GM21526 (cell line): ENCODE measurements around the gene CAPN9.

ENCODE experiments used
- ATAC-seq: cut with Tn5 transposase; IDR thresholded peaks from one replicate; pipeline ENCODE4 v1.9.1; 2021; ENCODE audit warnings: moderate library complexity; ENCODE audit not compliant: unreplicated experiment, low FRiP score

Gene CAPN9

GRCh38 chr1:230794431-230794830, 47.2 kb downstream of the CAPN9 start:
- ATAC-seq = no peak

- no peak for ATAC-seq
These were observed 47.9 kb downstream of the CAPN9 start for GRCh38 chr1:230794871-230795605.

DNA sequence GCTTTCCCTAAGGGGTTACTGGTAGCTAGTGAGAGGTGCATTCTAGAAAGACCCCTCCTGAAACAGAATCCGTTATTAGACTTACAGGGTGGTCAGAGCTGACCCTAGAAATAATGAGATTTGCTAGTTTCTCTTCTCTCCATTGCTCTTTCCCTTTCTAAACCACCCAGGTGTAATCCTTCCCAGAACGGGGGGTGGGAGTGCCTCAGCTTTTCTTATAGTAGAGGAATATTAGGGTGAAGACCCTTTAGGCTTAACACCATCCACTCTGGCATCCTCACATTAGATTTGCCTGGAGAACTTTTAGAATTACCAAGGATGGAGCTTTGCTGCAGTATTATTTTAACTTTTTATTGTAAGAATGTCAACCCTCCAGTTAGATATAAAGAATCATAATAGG, 49.4 kb downstream of the CAPN9 start:
- no peak for ATAC-seq

- ATAC-seq = no peak
These were observed 50.3 kb downstream of the CAPN9 start for GRCh38 chr1:230797376-230797920.

DNA sequence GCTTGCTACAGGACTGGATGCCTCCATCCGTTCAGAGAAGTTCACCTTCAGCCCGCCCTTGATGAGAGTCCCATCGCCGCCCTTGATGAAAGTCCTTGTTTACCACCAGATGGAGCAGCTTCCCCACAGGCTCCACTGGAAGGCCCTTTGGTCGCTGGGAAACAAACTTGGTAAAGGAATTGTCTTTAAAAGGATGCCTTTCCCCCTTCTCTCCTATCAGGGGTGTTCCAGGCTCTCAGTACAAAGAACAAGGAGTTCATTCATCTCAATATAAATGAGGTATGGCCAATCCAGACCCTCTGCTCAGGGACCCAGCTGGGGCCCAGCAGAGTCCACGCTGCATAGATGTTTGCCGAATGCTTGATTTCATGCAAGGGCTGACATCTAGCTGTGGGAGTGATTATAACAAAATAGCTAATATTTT, 50.8 kb downstream of the CAPN9 start:
- no peak for ATAC-seq

GRCh38 chr1:230798491-230798890, 51.3 kb downstream of the CAPN9 start:
- no peak for ATAC-seq

DNA sequence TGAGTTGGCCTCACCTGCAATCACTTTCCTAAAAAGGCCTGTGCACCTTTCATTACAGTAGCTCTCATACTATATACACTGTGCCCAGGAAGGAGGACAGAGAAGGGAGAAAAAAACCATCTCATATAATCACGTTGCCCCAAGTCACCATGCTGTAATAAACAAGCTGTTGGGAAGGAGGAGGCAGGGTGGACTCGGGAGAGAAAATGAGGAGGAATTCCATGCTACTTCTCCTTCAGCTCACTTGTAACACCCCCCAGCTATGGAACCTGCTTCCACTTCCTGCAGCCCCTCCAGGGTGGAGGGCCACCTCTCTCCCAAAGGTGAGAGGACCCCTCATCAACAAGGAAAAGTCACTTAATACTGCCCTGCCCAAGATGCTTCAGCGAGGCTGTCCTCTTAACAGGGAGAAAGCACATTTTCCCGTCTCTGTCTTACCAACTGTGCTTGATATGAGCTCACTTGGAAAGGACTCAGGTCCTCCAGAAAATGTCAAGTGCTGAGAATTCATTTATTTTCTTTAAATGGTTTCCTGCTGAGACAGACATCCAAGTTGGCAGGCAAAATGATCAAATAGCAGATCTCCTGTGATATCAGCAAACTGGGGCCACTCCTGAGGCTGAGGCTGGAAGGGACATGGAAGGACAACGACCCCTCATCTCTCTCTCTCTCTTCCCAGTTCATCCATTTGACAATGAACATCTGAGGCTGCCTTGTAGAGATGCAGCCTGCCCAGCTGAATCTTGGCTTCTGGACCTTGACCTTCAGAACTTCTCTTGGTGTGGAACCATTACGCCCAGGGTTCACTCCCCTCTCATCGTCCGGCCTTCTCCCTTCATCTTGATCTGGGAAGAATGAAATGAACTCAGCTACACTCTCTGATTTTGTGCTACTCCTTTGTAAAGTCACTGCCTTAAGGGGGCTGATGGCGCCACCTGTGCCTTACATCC, 54.0 kb downstream of the CAPN9 start:
- ATAC-seq = no peak

GRCh38 chr1:230804396-230804795, 57.2 kb downstream of the CAPN9 start:
- no peak for ATAC-seq

GRCh38 chr1:230806552-230806951, 59.4 kb downstream of the CAPN9 start:
- no peak for ATAC-seq

GRCh38 chr1:230807029-230807428, 59.8 kb downstream of the CAPN9 start:
- ATAC-seq = no peak

DNA sequence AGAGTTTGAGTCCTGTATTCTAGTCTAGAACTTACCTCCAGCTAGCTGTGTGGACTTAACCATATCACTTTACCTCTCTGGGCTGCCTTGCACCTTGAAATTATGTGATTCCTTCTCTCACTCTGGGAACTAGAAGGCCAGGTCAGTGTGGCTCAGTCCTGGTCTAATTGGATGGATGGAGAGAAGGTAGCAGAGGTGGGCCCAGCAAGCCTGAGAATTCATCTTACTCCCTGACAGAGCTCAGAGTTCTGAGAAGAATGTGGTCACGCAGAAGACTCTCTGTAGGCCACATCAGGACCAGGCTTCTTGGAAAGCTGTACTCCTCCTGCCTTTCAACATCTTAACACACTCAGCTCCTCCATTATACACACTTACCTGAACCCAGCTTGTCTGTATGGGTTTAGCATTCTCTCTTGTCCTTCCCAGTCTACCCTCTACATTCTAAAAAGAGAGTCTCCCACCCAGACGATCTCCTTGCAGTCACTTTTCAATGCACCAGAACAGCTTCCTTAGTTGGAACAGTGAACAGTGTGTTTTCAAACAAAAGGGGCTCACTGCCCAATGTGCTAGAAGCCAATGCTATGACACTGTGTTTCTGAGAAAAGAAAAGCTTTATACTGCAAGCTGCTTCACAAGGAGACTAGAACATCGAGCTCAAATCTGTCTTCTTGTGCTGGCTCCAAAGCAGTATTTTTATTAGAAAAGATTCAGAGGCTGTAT, 60.5 kb downstream of the CAPN9 start:
- no peak for ATAC-seq

GRCh38 chr1:230808281-230808872, 61.2 kb downstream of the CAPN9 start:
- ATAC-seq = no peak

GRCh38 chr1:230809256-230809990, 62.2 kb downstream of the CAPN9 start:
- no peak for ATAC-seq

GRCh38 chr1:230812568-230812967, 65.4 kb downstream of the CAPN9 start:
- ATAC-seq = no peak

DNA sequence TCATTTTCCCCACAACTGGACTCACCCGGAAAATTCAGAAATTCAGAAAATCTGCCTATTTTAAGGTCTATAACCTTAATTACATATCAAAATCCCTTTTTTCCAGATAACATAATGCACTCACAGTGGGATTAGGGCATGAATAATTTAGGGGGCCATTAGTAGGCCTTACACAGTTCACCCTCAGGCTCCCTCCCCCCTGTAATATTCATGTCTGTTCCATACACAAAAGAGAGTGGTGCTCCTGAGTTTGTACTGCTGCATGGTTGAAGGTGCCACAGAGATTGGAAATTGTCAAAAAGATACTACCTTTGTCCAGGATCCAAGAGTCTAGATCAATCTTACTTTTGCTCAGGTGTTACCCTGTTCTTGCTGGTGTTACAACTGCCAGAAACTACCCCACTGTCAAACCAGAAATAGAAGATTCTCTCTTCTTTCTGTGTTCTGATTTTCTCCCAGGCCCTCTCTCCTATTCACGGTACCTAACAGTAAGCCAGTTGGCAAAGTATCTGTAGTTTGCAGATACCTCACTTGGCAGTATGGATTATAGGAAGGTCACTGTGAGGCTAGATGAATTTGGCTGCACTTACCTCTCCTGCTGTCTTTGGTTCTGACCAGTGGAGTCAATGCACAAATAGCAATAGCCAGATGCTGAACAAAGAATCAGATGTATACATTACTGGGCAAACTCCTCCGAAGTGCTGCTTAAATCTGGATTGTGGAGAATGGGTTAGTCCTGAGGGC, 67.9 kb downstream of the CAPN9 start:
- ATAC-seq = no peak

DNA sequence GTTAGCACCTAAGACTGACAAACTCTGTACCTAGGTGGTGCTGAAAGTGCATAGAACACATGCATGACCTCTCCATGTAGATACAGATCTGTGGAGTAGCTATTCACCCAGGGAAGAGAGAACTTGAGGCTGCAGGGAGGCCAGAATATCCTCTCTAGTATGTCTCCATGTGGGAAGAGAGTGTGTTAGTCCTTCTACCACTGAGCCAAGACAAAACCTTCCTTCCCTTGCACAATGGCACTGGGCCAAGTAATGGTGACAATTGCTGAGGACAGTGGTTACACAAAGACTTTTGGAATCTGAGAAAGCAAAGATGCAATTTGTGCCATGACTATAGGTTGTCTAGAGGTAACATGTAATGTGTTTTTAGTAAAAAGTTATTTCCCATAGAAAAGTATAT, 68.8 kb downstream of the CAPN9 start:
- no peak for ATAC-seq

DNA sequence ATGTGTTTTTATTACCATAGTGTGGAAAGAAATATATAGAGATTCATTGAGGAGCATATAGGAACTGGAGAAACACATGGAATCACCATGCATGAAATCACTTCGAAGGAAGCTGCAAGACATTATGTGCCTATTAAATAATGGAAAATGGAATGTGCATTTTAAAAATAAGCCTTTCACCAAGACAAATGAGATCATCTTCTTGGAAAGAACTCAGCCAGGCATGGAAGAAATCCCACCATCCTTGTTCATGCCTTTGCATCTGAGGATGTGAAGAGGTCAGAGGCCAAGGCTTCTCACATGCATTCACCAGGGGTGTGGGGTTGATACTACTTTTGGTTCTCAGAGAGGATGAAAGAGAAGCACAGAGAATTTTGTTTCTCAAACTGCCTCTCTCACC, 71.2 kb downstream of the CAPN9 start:
- ATAC-seq = no peak

DNA sequence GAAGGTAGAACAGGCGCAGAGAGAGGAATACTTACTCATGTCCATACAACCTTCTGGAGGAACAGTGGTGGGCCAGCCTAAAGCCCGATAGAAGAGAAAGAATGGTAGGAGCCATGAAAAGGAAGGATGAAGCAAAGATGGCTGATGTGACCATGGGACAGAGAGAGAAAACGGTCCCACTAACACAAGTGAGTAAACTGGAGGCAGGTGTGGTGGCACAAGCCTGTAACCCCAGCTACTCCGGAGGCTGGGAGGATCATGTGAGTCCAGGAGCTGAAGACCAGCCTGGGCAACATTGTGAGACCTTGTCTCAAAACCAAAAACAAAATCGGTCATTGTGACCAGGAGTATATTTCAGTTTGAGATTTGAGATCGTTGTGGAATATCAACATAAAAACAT, 71.7 kb downstream of the CAPN9 start:
- no peak for ATAC-seq

- no peak for ATAC-seq
These were observed 72.8 kb downstream of the CAPN9 start for GRCh38 chr1:230819976-230820375.
